Fibroblast of mammary gland (primary cell): ENCODE data around the gene PLXNA4.

Experiments used
- DNase-seq: peaks from one replicate; pipeline ENCODE4 v3.0.0-alpha.2; 2010; ENCODE audit warnings: low read depth
- H3K4me3 ChIP-seq: 2 replicates; pipeline ENCODE4 v1.5.1; 2011; ENCODE audit warnings: low read depth, mild to moderate bottlenecking, low read length, moderate library complexity; ENCODE audit not compliant: control insufficient read depth
- TF ChIP-seq, protein P1 (sequence below): conservative IDR thresholded peaks from 2 replicates; pipeline ENCODE4 v1.5.1; 2011; ENCODE audit warnings: low read depth, low read length, inconsistent platforms; ENCODE audit not compliant: control insufficient read depth, insufficient read depth

The PLXNA4 gene

DNA sequence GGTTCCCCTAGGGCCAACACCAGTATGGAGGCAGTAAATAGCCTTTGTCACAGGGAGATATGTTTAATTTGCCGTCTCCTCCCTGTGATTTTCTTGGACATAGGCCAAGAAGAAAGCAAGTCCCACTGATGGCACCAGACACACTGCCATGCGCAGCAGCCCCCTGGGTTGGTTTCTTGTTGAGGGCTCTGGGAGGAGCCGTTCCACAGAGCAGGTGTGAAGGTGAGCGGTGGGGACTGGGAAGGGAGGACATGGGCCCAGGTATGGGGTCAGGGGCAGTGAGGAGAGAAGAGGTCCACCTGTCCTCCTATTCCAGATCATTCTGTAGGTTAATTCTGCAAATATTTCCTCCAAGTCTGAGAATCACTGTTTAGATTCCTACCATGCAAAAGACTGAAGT, 376.1 kb downstream of the PLXNA4 start:
- TF ChIP-seq, protein P1, sequence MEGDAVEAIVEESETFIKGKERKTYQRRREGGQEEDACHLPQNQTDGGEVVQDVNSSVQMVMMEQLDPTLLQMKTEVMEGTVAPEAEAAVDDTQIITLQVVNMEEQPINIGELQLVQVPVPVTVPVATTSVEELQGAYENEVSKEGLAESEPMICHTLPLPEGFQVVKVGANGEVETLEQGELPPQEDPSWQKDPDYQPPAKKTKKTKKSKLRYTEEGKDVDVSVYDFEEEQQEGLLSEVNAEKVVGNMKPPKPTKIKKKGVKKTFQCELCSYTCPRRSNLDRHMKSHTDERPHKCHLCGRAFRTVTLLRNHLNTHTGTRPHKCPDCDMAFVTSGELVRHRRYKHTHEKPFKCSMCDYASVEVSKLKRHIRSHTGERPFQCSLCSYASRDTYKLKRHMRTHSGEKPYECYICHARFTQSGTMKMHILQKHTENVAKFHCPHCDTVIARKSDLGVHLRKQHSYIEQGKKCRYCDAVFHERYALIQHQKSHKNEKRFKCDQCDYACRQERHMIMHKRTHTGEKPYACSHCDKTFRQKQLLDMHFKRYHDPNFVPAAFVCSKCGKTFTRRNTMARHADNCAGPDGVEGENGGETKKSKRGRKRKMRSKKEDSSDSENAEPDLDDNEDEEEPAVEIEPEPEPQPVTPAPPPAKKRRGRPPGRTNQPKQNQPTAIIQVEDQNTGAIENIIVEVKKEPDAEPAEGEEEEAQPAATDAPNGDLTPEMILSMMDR, result no peak
- no peak overlapping the region for H3K4me3 ChIP-seq
- DNase-seq, result no peak

- no peak overlapping the region for H3K4me3 ChIP-seq
- TF ChIP-seq, protein P1, result no peak
- no peak for DNase-seq
Observed at GRCh38 chr7:132199626-132200025, 376.6 kb downstream of the PLXNA4 start.

GRCh38 chr7:132197772-132198171, 378.5 kb downstream of the PLXNA4 start:
- no peak overlapping the region for H3K4me3 ChIP-seq
- DNase-seq, result no peak
- TF ChIP-seq, protein P1, result no peak

- TF ChIP-seq, protein P1, result no peak
- H3K4me3 ChIP-seq, result no peak overlapping the region
- DNase-seq, result no peak
Observed at GRCh38 chr7:132193898-132194297, 382.4 kb downstream of the PLXNA4 start.

GRCh38 chr7:132192809-132193208, 383.5 kb downstream of the PLXNA4 start:
- H3K4me3 ChIP-seq, result no peak overlapping the region
- no peak for DNase-seq
- TF ChIP-seq, protein P1, result no peak

- no peak for DNase-seq
- H3K4me3 ChIP-seq, result no peak overlapping the region
- TF ChIP-seq, protein P1, result no peak
Observed at GRCh38 chr7:132191418-132191817, 384.9 kb downstream of the PLXNA4 start.

- TF ChIP-seq, protein P1, result no peak
- H3K4me3 ChIP-seq, result no peak overlapping the region
- no peak for DNase-seq
Observed at GRCh38 chr7:132190683-132191082, 385.6 kb downstream of the PLXNA4 start.
